NCI-H2107 treated with DMSO at 0.1 percent for 48 hours (cell line): ENCODE results near the gene INO80C.
"Not testable (repeated sequence)": the region's sequence is repeated elsewhere in the genome, so short reads cannot be mapped to it uniquely, and the experiment has no call there.

Experiments
- DNase-seq: peaks from one replicate; lab custom pipeline; 2025; ENCODE audit not compliant: unreplicated experiment; lab: John Stamatoyannopoulos, UW

INO80C gene

DNA sequence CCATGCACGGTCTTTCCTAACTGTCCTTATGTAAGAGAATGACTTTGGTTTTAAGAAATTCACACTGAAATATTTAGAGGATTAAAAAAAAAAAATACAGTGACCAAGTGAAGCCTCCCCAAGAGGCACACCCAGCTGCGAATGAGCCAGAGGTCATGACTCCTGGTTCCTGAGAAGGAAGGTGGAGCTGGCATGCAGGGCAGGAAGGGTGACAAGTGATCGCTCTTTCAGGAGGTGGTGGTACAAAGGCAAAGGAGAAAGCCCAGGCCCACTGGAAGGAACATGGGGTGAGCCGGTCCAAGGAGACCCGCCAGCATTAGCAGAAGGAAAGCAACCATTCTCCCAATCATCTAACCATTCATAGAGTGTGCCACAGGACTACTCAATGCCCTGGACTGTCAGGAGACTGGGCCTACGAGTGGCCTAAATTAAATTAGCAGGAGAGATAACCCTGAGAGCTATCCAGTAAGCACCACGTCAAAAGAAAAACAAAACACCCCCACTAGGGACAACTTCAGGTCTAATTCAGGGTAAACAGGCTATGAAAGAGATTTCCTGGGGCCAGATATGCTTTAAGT lies 7.8 kb downstream of the INO80C start:
- no peak for DNase-seq

DNA sequence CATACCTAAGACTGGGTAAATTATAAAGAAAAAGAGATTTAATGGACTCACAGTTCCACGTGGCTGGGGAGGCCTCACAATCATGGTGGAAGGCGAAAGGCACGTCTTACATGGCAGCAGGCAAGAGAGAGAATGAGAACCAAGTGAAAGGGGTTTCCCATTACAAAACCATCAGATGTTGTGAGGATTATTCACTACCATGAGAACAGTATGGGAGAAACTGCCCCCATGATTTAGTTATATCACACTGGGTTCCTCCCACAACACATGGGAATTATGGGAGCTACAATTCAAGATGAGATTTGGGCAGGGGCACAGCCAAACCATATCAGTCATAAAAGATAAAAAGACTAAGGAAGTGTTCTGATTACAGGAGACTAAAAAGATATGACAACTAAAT lies 8.5 kb downstream of the INO80C start:
- DNase-seq: not testable (repeated sequence)

DNA sequence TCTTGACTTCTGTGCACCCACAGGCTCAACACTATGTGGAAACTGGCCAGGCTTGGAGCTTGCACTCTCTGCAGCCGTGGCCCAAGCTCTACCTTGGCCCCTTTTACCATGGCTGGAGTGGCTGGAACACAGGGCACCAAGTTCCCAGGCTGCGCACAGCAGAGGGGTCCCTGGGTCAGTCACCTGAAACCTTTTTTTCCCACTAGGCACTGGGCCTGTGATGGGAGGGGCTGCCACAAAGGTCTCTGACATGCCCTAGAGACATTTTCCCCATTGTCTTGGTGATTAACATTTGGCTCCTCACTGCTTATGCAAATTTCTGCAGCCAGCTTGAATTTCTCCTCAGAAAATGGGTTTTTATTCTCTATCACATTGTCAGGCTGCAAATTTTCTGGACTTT lies 9.4 kb downstream of the INO80C start:
- DNase-seq: not testable (repeated sequence)

DNA sequence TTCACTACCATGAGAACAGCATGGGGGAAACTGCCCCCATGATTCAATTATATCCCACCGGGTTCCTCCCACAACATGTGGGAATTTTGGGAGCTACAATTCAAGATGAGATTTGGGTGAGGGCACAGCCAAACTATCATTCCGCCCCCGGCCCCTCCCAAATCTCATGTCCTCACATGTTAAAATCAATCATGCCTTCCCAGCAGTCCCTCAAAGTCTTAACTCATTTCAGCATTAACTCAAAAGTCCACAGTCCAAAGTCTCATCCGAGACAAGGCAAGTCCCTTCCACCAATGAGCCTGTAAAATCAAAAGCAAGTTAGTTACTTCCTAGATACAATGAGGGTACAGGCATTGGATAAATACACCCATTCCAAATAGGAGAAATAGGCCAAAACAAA lies 10.2 kb downstream of the INO80C start:
- DNase-seq: not testable (repeated sequence)

DNA sequence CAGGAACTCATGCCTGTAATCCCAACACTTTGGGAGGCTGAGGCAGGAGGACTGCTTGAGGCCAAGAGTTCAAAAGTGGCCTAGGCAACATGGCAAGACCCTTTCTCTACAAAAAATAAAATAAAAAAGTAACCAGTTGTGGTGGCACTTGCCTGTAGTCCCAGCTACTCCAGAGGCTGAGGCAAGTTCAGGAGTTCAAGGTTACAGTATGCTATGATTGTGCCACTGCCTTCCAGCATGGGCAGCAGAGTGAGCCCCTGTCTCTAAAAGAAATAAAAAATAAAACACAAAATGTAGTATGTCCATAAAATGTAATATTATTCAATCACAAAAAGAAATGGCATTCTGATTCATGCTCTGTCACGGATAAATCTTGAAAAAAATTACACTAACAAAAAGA lies 11.9 kb downstream of the INO80C start:
- DNase-seq: no peak

DNA sequence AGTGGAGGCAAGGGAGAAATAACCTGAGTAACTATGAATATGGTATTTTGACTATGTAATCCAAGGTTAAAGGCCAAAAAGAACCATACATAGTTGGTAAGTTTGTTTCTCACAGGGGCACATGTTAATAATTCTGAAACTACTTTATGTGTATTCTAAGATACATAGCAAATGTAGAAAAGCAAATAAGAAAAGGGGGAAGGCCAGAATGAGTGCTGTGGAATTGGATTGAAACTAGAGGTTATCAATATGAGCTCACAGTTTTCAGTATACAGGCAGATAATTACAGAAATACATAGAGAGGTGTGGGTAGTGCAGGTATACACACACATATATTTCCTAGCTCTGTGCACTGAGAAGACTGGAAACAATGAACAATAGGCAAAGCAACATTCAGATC lies 13.7 kb downstream of the INO80C start:
- DNase-seq: no peak

DNA sequence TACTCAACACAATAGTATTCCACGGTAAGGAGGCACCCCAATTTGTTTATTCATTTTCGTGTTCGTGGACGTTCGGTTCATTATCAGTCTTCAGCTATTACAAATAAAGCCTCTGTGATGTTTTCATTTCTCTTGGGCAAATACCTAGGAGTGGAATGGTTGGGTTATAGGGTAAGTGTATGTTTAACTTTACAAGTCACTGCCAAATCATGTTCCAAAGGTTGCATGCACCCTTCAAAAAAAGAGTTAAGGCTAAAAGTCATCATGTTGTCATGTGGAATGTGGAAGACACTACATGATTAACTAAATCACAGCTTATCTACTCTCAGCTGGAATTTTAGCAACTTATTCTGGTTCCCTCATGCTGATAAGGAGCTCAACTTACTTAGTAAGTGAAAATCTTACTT lies 15.8 kb downstream of the INO80C start:
- no peak for DNase-seq

DNA sequence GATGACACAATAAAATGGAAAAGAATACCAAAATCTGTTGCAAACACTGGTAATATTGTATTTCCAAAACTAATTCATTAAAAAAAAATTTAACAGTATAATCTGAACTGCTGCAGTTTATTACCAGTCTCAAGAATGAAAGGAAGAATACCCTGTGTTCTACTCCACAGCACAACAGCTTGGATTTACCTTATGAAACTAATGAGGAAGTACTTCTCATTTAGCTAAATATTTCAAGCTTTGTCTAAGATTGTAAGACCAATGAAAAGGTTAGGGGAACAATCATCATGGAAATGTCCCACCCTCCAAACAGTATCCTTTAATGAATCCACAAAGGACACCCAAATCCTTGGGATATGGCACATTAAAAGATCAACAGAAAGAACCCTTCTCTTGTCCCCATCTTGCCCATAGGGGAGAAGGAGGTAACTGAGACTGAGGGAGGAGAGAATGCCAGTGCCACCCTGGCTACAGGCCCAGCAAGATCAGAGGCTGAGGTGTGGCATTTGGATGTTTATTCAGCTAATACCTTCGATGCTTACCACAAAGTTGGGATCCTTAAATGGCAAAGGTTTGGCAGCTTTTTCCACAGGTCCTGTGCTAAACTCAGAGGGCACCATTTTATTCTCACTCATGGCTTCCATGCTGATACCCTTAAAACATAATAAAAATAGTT lies 17.7 kb downstream of the INO80C start:
- DNase-seq: no peak

DNA sequence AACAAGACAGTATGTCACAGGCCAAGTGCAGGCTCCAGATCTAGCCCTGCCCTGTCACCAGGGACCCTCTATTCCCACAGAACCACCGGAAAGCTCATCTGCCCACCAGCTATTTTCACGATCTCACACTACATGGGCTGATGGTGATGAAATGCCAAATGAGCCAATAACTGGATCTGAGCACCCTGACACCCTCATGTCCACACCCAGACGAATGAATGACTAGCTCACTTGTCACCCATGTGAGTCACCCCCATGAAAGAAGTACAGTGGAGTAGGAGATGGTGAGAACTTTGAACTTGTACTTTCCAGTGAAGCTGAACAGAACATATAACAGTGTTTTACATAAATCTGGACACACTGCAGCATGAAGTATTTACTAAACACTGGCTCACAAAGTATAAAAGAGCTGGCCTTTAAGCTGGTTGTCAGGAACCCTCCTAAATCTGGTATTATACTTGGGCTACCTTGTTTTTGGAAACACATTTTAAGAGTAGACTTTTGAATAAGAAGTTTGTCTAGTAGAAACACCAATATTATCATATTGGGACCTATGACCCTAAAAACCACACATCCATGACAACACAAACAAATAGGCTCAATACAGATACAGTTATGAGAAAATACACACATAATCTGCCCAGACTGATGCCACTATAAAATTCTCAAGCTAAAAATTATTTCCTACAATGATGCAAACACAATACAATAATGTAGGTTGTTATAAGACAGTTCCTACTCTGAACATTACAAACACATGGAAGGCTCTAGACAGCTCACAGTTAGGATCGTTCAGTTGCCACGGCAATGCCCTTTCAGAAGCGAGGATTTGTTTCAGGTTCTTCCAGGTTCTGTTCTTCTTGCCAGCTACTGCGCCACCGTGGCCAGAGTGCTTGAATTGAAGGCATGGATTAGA lies 19.0 kb downstream of the INO80C start:
- no peak for DNase-seq

DNA sequence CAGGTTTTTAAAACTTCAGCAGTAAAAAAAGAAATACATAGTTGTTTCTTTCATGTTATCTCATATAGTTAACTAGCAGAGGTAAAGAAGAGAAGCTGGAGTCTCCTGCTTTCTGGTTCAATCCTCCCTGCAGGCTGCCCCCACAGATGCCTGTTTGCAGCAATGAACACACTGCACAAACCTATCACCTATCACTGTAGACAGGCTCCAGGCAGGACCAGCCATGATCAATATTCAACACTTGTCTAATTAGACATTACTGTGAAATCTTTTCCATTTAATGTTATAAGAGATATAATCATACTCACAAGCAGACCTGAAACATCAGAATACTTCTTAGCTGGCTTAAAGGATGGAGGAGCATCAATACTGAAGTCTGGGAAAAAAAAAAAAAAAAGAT lies 19.8 kb downstream of the INO80C start:
- DNase-seq: no peak

DNA sequence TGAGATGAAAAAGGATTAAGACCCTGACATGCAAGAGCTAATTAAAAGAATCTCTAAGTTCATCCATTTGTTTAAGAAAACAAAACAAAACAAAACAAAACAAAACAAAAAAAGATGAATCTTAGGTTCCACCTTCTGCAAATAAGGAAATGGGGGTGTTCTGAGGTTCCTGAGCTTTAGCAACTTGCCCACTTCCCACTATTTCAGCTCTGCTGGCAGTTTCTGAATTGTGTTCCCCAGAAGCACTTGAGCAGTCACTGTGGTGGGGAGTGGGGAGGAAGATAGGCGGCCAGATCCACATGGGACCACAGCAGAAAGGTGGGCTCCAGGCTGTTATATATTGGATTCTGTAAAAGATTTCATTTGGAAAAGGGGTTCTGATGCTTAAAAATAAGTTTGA lies 20.3 kb downstream of the INO80C start:
- DNase-seq: no peak

DNA sequence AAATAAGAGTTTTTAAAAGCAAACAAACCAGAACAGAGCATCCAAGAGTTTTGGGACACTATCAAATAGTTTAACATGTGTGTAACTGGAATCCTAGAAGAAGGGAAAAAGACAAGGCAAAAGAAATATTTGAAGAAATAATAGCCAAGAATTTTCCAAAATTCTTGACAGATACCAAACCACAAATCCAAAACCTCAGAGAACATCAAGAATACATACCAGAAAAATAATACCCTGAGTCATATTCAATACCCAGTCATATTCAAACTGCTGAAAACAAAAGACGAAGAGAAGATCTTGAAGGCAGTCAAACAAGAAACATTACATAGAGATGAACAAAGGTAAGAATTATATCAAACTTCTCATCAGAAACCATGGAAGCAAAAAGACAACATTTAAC lies 22.9 kb downstream of the INO80C start:
- no peak for DNase-seq

DNA sequence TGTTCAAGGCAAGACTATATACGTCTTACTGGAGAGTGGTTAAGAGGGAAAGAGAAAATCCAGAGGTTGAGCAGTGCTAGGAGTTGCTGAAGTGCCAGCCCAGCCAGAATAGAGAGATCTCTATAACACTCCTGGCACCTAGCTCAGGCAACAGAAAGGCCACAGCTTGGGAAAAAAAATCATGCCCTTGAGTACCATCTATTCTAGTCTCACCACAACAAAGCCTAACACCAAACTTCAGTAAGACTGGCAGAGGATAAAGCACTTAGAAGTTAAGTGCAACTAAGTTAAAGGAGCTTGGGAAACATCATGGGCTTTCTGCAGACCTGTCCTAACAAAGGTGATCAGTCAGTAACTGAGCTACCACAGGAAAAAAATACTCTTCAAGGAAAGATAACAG lies 24.2 kb downstream of the INO80C start:
- no peak for DNase-seq

DNA sequence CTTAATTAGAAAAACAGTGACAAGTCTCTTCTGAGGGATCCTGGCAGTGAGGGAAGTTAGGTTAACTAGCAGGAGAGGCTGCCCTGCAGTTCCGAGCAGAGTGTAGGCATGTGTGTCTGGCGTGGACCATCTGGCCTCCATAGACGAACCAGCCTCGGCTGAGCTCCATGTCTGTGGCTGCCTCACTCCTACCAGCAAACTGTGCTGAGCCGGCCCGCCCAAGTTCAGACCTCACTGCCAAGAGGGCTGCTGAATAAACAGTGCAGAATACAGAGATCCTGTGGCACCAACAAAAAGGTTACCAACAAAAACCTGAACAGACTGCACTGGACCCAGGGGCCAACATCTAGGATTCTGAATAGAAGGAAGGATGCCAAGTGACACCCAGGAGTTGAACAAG lies 27.3 kb downstream of the INO80C start:
- no peak for DNase-seq

DNA sequence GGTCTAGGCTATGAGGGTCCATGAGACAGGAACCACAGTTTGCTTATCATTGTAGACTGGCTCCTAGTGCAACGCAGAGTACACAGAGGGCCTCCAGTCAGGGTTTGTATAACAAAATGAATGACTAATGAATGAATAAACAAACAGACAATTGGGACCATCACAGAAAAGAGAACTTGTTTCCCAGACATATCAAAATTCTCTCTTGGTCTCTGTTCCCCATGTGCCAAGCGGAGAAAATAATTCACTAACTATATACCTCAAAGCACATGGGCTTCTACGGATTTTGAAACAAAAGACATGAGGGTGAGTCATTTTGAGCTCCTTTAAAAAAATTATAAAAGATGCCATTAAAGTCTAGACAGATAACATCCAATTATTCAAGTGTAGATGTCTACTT lies 28.0 kb downstream of the INO80C start:
- no peak for DNase-seq

DNA sequence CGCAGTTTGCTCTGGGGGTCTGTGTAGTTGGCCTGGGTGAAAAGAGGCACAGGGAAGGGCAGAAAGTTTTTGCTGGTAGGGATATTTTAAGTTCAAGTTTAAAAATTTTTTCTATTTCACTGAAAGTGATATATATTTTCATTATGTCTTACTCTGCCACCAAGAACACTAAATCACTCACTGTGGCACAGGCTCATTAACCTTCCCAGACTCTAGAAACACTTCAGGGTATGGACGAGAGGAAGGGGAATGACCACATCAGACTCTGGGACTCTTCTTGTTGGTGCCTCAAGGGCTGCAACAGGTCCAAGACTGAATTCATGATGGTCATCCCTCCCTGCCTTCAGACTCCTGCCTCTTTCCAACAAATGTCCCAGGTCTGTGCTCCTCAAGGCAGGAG lies 29.0 kb downstream of the INO80C start:
- DNase-seq: no peak

DNA sequence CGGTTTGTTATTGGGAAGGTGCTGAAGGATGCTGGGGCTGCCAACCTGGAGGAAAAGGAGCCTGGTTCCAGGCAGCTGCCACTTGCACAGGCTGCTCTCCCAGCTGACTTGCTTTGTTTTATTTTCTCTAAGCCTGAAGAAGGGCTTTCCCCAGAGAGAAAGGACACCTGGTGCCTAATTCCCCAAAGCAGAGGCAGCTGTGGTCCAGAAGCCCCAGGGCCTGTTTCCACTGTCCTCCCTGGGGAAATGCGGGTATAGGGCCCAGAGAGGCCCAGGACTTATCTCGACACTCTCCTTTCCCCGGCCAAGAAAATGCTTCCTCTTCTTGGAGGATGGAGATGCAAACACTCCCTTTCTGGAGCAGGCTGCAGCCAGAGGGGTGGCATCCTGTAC lies 30.1 kb downstream of the INO80C start:
- peak; percentile 95 for DNase-seq

DNA sequence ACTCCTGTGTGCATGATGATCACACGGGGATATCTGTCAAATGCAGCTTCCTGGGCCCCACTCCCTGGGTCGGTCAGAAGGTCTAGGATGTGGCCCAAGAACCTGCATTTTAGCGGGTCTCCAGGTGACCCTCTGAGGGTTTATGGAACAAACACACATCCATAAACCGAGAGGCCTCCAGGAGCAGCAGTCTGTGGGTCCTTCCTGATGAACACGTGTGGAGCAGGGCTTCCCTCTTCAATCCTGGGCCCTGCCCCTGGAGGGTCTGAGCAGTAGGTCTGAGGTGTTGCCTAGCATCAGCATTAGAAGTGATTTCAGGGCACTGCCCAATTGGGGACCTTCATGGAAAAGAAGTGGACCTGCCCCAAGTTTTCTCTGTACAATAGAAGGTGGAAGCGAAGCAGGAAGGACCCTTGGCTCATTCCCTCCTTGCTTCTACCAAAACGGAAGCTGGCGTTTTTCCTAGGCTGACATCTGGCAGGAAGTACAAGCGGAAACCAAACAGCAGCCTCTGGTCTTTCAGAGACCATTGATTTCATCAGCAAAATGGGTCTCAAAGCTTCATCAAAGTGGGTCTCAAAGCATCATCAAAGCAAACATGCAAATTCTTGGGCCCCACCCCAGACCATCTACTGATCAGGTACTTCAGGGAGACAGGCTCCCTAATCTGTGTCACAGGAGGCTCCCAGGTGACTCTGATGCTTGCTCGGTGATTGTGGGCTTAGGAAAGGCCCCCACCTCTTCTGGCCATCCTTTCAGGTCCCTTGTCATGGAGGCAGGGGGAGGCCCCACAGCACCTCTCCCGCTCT lies 30.7 kb downstream of the INO80C start:
- no peak for DNase-seq

DNA sequence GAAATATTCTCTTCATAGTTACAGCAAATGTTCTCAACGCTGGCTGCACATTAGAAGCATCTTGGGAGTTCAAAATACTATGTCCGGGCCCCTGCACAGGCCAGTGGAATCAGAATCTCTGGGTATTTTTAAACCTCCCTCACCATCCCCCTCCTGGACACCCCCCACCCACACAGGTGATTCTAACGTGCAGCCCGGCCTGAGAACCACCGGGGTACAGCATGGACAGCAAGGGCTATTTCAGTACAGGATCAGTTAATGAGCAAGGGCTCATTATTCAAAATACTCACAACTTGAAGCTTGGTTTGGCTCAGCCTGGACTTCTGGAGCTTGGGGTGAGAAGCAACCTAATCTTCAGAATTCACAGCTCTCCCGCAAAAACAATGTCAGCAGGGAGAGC lies 31.4 kb downstream of the INO80C start:
- DNase-seq: no peak

DNA sequence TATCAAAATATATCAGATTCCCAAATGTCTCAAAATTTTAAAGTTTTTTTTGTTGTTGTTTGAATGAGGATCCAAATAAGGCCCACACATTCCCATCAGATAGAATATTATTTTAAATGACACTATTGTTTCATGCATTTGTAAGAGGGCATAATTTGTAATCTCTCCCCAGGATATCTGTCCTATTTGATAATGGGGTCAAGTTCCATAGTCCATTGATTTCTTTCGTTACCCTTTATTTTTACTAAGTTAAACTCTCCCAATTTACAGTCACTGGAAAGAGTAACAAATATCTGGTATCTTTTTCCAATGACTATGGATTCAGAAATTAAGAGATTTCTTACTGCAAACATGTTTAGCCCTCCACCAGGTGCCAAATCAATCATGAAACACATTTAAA lies 32.4 kb downstream of the INO80C start:
- no peak for DNase-seq

DNA sequence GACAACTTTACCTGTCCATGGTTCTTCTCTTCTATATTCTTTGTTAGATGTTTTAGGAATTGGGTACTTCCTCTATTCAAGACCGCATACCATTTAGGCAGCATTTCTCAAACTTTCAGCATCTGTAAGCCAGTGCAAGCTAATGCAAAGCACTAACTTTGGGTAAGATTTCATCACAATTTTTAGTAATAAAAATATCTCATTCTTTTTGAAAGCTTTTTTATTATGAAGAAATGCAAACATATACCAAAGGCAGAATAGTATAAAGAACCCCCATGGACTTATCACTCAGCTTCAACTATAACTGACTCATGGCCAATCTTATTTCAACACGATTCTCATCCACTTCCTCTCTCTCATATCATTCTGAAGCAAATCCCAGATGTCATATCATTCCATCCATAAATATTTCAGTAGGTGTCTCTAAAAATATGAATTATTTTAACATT lies 32.9 kb downstream of the INO80C start:
- no peak for DNase-seq
